ENCODE data around the gene MGAT1.

GRCh38 chr5:180801596-180802324, 846 bp downstream of the MGAT1 start:
- no peak for TF ChIP-seq CTCF (IDR thresholded peaks at IDR 0.05)
- TF ChIP-seq POLR2A (IDR thresholded peaks at IDR 0.05), result no peak
- no peak for TF ChIP-seq EP300 (IDR thresholded peaks at IDR 0.05)
